Astrocyte of the spinal cord (primary cell): ENCODE data around the gene PCNT.

ENCODE experiments used
- DNase-seq: peaks from one replicate; pipeline ENCODE4 v3.0.0; 2011; ENCODE audit warnings: low read depth, low spot score
- H3K4me3 ChIP-seq: 2 replicates; pipeline ENCODE4 v1.5.1; 2011; ENCODE audit warnings: low read depth, mild to moderate bottlenecking, low read length, moderate library complexity
- CTCF ChIP-seq: IDR thresholded peaks from 2 replicates; pipeline ENCODE4 v1.5.1; 2012; ENCODE audit warnings: low read depth, mild to moderate bottlenecking, low read length, inconsistent platforms
- in situ Hi-C: cut with HindIII; loops from 2 replicates; pipeline ENCODE4 v1.10.0; 2017; ENCODE audit warnings: low sequenced_read_pairs

The PCNT gene

DNA sequence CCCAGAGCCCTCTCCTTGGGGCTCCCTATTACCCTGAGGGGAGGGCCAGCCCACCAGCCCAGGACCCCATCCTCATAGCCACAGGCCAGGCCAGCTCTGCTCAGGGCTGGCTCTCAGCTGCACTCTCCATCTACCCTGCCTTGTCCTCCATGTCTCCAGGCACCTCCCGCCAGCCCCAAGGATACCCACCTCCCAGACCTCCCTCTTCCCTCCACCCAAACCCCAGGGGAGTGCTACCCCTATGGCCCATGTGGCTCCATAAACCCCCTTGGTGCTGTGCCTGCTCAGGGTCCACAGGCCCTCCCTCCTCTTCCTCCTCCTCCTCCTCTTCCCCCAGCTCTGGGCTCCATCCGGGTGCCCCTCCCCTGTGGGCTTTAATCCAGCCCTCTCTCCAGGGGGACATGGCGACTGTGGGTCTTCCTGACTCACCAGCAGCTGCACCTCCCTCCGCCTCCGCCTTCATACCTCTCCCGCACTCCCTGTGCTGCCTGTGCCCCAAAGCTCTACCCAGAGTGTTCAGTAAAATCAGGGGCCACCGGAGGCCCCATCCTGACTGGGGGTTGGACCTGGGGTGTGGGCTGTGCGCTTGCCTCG, 28.7 kb upstream of the PCNT start:
- no peak overlapping the region for H3K4me3 ChIP-seq
- peak; percentile 67 for DNase-seq
- in situ Hi-C loops = no loop called here
- no peak for TF ChIP-seq CTCF

DNA sequence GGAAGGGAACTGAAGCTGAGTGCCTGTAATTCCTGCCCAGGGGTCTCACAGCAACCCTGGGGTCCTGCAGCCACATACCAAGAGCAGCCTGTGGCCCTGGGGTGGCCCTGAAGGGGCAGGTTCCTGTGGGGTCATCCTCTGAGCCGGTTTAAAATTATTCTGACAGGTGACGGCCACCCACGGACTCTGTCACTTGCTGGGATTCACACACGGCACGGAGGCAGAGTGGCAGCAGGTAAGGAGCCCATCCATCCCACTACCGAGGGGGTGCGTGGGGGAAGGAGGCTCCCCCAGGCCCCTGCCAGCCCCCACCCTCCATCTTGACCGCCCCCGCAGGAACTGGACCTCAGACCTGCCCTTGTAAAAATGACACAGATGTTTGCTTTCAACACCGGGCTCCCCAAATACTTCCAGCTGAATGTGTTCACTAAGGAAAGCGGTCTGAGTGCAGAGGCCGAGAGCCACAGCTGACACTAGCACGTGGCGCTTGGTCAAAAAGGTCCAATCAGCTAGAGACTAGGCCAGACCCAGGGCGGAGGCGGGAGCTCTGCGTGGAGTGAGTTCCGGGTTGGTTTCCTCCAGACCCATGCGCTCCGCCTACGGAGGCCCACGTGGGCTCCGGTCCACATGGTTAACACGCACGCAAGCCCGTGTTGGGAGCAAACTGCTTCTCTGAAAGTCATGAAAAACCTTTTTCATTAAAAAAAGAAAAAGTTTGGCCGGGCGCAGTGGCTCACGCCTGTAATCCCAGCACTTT, 27.8 kb upstream of the PCNT start:
- no peak overlapping the region for H3K4me3 ChIP-seq
- no peak for TF ChIP-seq CTCF
- in situ Hi-C loops = no loop called here
- peak; percentile 41 for DNase-seq

- H3K4me3 ChIP-seq = peak overlapping the region; percentile 21
- peak; percentile 29 for DNase-seq
- no peak for TF ChIP-seq CTCF
- in situ Hi-C loops = no loop called here
Measured at GRCh38 chr21:46297338-46298271, 26.4 kb upstream of the PCNT start.

- DNase-seq = no peak
- TF ChIP-seq CTCF = no peak
- no peak overlapping the region for H3K4me3 ChIP-seq
- in situ Hi-C loops = no loop called here
Measured at GRCh38 chr21:46299167-46299566, 24.8 kb upstream of the PCNT start.

DNA sequence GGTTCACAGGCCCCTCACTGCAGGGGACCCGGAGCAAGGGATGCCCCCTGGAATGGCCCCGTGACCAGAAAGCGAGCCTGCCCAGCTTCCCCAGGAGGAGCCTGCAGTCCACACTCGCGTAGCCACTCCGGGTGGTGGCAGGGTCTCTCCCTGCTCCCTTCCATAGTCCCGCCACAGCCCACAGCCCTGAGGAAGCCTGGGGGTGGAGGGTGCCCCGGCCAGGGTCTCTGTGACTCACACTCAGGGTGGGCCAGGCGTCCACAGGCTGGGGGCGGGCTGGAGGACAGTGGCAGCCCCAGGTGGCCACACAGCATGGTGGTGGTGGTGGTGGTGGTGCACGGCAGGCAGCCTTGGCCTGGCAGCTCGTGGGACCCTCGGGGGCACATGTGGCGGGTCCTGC, 22.2 kb upstream of the PCNT start:
- no peak for TF ChIP-seq CTCF
- in situ Hi-C loops = no loop called here
- no peak for DNase-seq
- H3K4me3 ChIP-seq = no peak overlapping the region

DNA sequence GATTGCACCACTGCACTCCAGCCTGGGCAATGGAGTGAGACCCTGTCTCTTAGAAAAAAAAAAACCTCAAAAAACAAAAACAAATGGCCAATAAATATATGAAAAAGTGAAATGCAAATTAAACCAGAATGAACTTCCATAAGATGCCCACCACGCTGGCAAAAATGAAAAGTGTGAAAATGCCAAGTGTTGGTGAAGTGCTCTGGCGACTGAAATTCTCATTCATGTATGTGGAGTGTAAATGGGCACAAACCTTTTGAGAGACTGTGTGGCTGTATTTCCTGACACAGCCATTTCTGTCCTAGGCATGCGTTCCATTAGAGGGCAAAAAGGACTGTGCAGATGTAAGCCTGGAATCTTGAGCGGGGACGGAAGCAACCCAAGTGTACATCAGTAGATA, 19.5 kb upstream of the PCNT start:
- no peak overlapping the region for H3K4me3 ChIP-seq
- no peak for DNase-seq
- in situ Hi-C loops = no loop called here
- no peak for TF ChIP-seq CTCF
